T-helper 9 cell (primary cell): Measurements from ENCODE around the gene SIRPB2.
A peak's percentile ranks its signal among the peaks of the same experiment; 100 is the strongest.

ENCODE experiments used
- DNase-seq: peaks from one replicate; pipeline ENCODE4 v3.0.0-alpha.2; 2020

Gene SIRPB2

GRCh38 chr20:1471242-1471641 lies 20.0 kb downstream of the SIRPB2 start:
- no peak for DNase-seq

GRCh38 chr20:1469925-1470571 lies 21.2 kb downstream of the SIRPB2 start:
- no peak for DNase-seq

GRCh38 chr20:1469306-1469905 lies 21.8 kb downstream of the SIRPB2 start:
- DNase-seq, result no peak

DNA sequence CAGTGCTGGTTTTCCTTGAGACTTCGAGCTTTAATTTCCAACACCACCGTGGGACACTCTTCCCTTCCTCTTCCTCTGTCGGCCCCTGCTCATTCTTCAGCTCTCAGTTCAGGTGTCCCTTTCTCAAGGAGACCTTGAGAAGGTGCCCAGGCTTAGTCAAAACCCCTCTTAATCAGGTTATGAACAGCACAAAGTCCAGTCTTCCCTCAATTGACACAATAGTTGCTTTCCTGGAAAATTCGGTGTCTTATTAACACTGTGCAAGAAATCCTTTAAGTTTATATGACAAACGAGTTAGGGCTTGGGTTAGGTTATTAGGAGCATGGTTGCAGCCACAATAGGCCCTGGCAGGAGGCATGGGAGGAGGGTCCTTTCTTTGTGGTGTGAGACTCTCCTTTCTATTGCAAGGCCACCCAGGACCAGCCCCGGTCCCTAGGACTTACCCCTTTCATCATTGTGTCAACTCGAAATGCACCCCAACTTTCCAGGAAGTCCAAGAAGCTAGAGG lies 23.0 kb downstream of the SIRPB2 start:
- no peak for DNase-seq

DNA sequence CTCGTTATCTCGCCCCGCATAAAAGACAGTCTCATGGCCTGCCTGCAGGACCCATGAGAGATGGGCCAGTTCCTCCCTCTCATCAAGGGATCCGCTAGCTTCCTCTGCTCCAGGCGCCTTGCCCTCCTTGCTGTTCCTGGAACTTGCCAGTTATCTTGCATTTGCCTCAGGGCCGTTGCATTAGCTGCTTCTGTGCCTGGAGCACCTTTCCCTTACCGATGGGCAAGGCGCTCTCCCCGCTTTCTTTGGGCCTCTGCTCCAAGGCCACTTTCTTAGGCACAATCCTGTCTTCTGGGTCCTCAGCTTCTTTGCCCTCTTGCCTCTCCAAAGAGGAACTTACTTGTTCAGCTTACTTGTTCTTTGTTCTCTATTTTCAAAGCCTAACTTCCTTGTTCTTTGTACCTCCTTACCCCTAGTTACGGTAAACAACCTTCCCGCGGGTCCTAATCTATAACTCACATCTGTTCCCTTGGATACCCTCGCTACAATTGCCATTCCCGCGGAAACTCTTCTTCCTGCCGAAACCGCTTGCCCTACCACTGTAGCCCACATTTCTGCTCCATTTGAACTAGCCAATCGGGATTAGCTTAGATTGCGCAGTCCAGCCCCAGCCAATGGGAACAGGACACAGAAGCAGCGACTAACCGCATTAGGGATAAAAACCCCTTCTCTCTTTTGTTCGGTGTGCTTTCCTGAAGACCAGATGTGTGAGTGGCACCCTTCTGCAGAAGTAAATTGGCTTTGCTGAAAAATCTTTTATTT lies 23.7 kb downstream of the SIRPB2 start:
- DNase-seq, result no peak

- no peak for DNase-seq
Measured at GRCh38 chr20:1467082-1467354, 24.2 kb downstream of the SIRPB2 start.

DNA sequence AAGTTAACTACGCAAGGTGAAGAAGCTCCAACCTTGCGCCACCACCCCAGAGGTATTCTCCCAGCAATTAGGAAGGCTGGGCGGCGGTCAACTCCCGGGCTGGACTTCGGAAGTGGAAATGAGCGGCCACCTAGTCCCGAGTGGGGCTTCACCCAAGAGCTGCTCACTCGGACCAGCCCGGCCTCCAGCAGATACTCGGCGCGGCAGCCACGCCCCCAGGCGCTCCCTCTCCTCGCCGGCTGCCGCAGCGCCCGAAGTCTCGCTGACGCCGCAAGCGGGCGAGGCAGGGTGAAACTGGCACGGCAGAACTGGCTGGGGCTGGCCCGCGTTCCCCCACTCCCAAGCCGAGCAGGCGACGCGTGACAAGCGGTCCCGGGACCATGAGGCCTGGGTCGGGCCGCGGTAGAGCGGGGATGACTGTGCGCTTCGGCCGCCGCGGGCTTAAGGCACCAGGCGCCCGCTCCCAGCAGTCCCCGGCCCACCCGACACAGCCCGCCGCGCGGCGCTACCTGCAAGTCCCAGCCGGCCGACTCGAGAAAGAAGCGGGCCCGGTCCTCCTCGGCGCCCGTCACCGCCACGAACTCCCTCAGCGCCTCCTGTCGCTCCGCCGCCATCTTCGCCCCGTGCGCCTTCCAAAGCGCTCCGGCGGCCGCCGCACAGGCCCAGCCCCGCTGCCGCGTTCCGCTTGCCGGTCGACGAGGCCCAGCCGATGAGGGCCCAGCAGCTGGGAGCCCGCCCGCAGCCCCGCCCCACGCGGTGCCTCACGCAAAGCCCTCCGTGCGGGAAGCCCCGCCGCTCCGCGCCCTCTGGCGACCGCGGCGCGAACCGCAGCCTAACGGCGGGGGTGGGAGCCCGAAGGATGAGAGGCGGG lies 24.8 kb downstream of the SIRPB2 start, which contains the start of gene NSFL1C:
TSS of gene NSFL1C (minus strand) at position 639 of the 871 bp plus-strand sequence. CDS start at position 614, 25 bp downstream.
- DNase-seq, result peak; percentile 97

DNA sequence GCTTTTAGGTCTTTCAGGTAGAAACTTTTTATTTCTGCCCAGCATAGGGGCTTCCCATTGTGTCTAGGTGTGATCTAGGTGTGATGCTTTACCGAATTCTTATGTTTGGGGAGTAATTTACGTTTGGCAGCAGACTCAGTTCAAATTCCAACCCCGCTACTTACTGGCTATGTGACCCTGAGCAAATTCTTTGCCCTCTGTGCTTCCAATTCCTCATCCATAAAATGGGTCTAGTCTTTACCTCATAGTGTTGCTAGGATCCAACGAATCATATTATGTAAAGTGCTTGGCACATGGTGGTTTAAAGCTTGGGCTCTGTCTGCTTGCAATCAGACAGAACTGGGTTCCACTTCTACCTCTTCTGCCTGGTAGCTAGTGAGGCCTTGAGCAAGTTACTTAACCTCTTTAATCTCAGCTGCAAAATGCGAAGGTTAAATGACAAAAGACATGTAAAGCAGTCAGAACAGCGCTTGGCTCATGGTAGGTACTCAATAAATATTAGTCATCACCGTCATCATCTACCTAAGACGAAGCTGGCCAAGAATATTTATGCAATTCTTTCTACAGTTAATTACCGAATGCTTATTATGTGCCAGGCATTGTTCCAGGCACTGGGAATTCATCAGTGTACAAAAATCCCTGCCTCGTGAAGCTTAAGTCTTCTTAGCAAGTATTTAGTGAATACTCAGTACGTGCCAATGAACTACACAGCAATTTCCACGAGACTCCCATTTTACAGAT lies 25.6 kb downstream of the SIRPB2 start:
- no peak for DNase-seq

- no peak for DNase-seq
Measured at GRCh38 chr20:1463971-1464570, 27.1 kb downstream of the SIRPB2 start.

DNA sequence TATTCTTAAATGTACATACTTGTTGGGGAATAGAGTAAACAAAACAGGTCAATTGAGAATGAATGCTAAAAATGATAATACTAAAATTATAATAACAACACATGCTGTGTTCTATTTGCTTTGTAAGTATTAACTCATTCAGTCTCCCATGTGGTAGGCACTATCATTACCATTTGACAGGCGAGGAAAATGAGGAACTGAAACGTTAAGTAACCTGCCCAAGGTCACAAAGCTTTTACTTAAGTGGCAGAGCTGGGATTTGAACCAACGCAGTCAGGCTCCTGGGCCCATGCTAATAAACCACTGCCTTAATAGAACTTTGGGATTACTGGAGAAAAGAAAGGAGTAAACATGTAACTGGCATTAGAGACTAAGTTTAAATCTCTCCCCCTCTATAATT lies 28.4 kb downstream of the SIRPB2 start:
- no peak for DNase-seq

DNA sequence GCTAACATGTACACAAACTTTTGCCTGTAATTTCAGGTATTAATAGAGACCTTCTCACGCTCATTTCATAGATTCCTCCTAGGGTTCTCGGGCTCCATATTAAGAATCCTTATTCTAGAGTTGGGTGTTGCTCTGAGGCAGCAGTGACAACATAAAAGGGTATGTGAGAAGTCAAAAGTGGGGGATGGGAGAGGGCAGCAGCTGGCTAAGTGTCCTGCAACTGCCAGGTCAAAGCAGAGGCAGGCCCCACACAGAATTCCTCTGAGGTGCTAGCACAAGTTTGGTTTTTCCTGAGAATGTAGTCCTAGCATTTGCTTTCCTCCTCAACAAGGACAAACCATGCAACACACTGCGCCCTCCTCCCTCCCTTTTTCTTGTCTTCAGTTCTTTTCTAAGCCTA lies 29.2 kb downstream of the SIRPB2 start:
- no peak for DNase-seq

- DNase-seq, result no peak
Measured at GRCh38 chr20:1460275-1460674, 30.9 kb downstream of the SIRPB2 start.

DNA sequence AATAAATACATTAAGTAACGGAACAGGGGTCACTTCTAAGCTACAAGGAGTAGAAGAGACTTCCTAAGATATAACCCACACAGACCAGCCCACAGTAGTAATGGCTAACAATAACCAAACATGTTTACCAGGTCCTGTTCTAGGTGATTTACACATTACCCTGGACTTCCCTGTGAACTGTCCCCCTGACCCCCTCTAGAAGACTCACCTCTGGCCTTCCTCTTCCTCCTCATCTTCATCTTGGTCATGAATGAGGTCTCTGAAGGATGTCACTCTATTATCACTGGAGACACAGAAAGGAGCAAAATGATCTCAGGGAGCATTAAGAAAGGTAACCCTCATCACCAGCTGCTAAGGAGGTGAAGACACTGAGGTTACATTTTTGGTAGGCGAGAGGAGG lies 33.2 kb downstream of the SIRPB2 start:
- DNase-seq, result no peak

DNA sequence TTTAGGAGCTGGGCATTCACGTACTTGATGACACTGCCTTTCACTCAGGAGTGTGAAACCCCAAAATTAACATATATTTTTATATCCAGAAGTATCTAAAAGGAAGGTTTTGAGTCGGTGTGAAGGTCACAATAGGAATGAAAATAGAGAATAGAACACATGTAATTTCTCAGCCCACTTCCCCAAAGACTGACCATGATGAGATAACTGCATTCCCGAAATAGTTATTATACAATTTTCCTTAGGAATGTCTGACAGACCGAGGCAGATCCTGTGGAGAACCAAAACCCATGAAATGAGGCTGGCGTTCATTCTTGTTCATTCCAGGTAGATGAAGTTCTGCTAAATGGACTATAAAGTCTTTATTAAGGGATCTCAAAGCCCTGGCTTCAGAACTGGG lies 34.9 kb downstream of the SIRPB2 start:
- no peak for DNase-seq

DNA sequence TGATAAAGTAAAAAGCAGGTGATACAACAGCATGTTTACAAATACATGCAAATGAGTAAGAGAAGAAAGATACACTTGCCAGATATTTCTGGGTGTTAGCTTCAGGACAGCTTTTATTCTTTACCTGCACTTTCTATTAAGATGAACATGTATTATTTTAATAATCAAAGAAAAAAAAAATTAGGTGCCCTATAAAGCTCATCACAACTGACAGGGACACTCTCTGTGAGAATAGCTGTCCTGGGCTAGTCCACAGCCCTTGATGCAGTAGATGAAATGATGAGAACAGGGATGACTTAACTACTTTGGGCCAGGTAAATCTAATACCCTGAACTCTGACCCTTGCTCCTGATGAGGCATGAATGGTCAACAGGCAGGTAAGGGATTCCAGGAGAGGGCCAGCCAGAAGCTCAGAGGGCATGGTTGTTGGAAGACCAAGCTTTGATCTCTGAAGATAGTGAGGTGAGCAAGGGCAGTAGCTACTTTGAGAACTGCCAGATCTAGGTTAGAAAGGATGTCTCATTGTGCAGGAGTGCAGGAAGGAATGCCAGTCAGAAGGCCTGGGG lies 40.2 kb downstream of the SIRPB2 start:
- DNase-seq, result no peak

DNA sequence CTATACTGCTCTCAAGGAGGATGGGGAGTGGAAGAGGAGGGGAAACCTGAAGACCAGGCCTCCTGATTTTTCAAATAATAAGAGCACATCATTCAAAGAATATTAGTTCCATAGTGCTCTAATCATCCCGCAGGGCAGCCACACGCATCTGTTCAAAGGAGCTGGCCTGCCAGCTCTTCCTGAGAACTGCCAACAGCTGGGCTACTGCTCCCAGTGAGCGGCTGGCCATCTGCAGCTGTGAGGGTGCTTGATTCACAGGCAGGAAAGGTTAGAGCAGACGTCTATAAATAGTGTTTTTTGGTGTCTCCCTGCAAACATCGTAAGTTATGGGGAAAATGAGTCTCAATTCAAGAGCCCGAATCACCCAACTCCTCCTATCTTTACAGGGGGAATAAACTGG lies 41.9 kb downstream of the SIRPB2 start:
- DNase-seq, result no peak

GRCh38 chr20:1448081-1448620 lies 43.1 kb downstream of the SIRPB2 start:
- DNase-seq, result no peak

- no peak for DNase-seq
Measured at GRCh38 chr20:1446536-1446935, 44.7 kb downstream of the SIRPB2 start.

DNA sequence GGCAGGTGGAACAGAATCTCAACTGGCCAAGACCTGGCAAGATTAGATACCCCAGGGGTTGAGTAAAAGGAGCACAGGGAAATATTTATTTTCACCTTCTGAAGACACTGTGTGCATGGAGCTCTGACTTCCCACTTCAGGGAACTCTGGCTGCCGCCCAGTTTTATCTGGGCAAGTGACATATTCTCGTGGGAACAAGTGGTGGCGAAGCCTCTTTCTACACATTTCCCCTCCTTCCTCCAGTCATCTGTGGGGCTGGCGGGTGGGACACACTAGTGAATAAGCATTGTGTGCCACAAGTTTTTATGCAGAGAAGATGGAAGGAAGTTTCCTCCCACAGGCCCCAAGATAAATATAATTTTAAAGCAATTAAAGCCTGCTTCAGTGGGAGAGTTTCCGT lies 48.1 kb downstream of the SIRPB2 start:
- no peak for DNase-seq

DNA sequence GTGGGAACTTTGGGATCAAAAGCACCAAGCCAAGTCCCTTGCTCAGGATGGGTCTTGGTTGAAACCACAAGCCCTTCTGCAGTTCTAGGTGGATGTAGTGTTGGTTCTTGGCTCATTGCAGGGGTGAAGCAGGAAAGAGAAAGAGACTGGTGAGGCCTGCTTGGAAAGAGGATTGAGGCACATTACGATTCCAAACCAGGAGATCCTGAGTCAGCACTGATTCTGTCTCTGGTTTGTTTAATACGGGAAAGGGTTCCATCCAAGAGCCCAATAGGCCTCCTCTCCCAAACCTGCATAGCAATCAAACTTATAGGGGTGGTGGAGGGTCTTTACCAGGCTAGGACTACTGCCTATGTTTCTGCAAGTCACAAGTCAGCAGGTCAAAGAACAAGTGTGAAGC lies 48.9 kb downstream of the SIRPB2 start:
- DNase-seq, result no peak

DNA sequence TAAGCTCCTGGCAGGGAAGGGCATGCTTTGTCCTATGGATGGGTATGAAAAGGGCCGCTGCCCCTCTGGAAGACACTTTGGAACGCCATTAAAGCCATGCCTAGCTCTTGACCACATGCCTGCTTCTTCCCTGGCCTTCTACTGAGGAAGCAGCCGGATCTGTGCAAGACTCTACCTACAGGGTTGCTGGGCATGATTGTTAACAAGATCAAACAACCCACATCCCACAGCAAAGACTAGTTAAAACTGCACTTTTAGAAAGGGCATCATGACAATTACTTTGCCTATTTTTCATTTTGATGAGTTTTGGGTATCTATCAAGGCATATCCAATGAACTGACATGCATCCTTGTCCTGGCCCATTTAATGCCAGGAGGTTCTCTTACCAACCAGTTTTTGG lies 50.1 kb downstream of the SIRPB2 start:
- no peak for DNase-seq
